ENCODE measurements around the gene MGST1.

The MGST1 gene

GRCh38 chr12:16303939-16304338, 43.5 kb upstream of the MGST1 start:
- Histone ChIP-seq H2AFZ (ENCODE audit: low read depth) (no peak overlapping the region), H3K4me2 (no peak overlapping the region), H3K79me2 (ENCODE audit: insufficient read depth, low read depth) (no peaks in the 10 kb centered on the region), H3K27ac (no peak overlapping the region), H3K36me3 (ENCODE audit: insufficient read depth) (no peaks in the 10 kb centered on the region), H3K27me3 (ENCODE audit: insufficient read depth, low read depth) (no peaks in the 10 kb centered on the region), H4K20me1 (ENCODE audit: insufficient read depth) (no peaks in the 10 kb centered on the region), H3K4me3 (IDR thresholded peaks at IDR 0.05; ENCODE audit: insufficient read depth, low read depth, low read length) (no peak overlapping the region), H3K9ac (no peak overlapping the region), H3K4me1 (ENCODE audit: low read depth, poor library complexity, severe bottlenecking) (no peaks in the 10 kb centered on the region)
- TF ChIP-seq CTCF (conservative IDR thresholded peaks at IDR 0.05; ENCODE audit: low read depth, low read length): no peak

GRCh38 chr12:16307856-16308475, 39.5 kb upstream of the MGST1 start:
- H3K4me3 ChIP-seq (IDR thresholded peaks at IDR 0.05; ENCODE audit: insufficient read depth, low read depth, low read length): no peak overlapping the region
- H3K27ac ChIP-seq: no peak overlapping the region
- H3K36me3 ChIP-seq (ENCODE audit: insufficient read depth): no peaks in the 10 kb centered on the region
- H3K27me3 ChIP-seq (ENCODE audit: insufficient read depth, low read depth): no peaks in the 10 kb centered on the region
- no peak for TF ChIP-seq CTCF (conservative IDR thresholded peaks at IDR 0.05; ENCODE audit: low read depth, low read length)
- H3K4me1 ChIP-seq (ENCODE audit: low read depth, poor library complexity, severe bottlenecking): no peaks in the 10 kb centered on the region
- no peaks in the 10 kb centered on the region for H4K20me1 ChIP-seq (ENCODE audit: insufficient read depth)
- no peak overlapping the region for H3K9ac ChIP-seq
- no peak overlapping the region for H2AFZ ChIP-seq (ENCODE audit: low read depth)
- no peaks in the 10 kb centered on the region for H3K79me2 ChIP-seq (ENCODE audit: insufficient read depth, low read depth)
- no peak overlapping the region for H3K4me2 ChIP-seq

GRCh38 chr12:16310934-16311333, 36.5 kb upstream of the MGST1 start:
- TF ChIP-seq CTCF (conservative IDR thresholded peaks at IDR 0.05; ENCODE audit: low read depth, low read length): no peak
- H4K20me1 ChIP-seq (ENCODE audit: insufficient read depth): no peaks in the 10 kb centered on the region

GRCh38 chr12:16323010-16323409, 24.4 kb upstream of the MGST1 start:
- Histone ChIP-seq H3K36me3 (ENCODE audit: insufficient read depth) (no peaks in the 10 kb centered on the region), H2AFZ (ENCODE audit: low read depth) (no peak overlapping the region), H3K4me2 (no peak overlapping the region), H3K4me3 (IDR thresholded peaks at IDR 0.05; ENCODE audit: insufficient read depth, low read depth, low read length) (no peak overlapping the region), H3K9ac (no peak overlapping the region), H3K79me2 (ENCODE audit: insufficient read depth, low read depth) (no peaks in the 10 kb centered on the region), H3K27ac (no peak overlapping the region), H3K4me1 (ENCODE audit: low read depth, poor library complexity, severe bottlenecking) (no peaks in the 10 kb centered on the region), H4K20me1 (ENCODE audit: insufficient read depth) (no peaks in the 10 kb centered on the region), H3K27me3 (ENCODE audit: insufficient read depth, low read depth) (no peaks in the 10 kb centered on the region)
- no peak for TF ChIP-seq CTCF (conservative IDR thresholded peaks at IDR 0.05; ENCODE audit: low read depth, low read length)

More at GRCh38 chr12:16310934-16311333, 36.5 kb upstream of the MGST1 start:
- Histone ChIP-seq H3K79me2 (ENCODE audit: insufficient read depth, low read depth) (no peaks in the 10 kb centered on the region), H3K27me3 (ENCODE audit: insufficient read depth, low read depth) (no peaks in the 10 kb centered on the region), H3K4me1 (ENCODE audit: low read depth, poor library complexity, severe bottlenecking) (no peaks in the 10 kb centered on the region), H3K36me3 (ENCODE audit: insufficient read depth) (no peaks in the 10 kb centered on the region), H2AFZ (ENCODE audit: low read depth) (no peak overlapping the region), H3K9ac (no peak overlapping the region), H3K27ac (no peak overlapping the region), H3K4me3 (IDR thresholded peaks at IDR 0.05; ENCODE audit: insufficient read depth, low read depth, low read length) (no peak overlapping the region), H3K4me2 (no peak overlapping the region)

Measured in KMS-11 (cell line).